ENCODE measurements around the gene PCDH17.

The PCDH17 gene

GRCh38 chr13:57724486-57725272 lies 93.1 kb downstream of the PCDH17 start:
- no peak for DNase-seq (ENCODE audit: low spot score)

GRCh38 chr13:57725480-57725879 lies 93.9 kb downstream of the PCDH17 start:
- no peak for DNase-seq (ENCODE audit: low spot score)

- no peak for DNase-seq (ENCODE audit: low spot score)
These were observed 95.4 kb downstream of the PCDH17 start for GRCh38 chr13:57726981-57727380.

GRCh38 chr13:57734306-57734705 lies 102.8 kb downstream of the PCDH17 start:
- DNase-seq (ENCODE audit: low spot score) = no peak

GRCh38 chr13:57739089-57739488 lies 107.5 kb downstream of the PCDH17 start:
- no peak for DNase-seq (ENCODE audit: low spot score)

GRCh38 chr13:57739543-57740190 lies 108.1 kb downstream of the PCDH17 start:
- no peak for DNase-seq (ENCODE audit: low spot score)

GRCh38 chr13:57740719-57741118 lies 109.2 kb downstream of the PCDH17 start:
- DNase-seq (ENCODE audit: low spot score) = no peak

GRCh38 chr13:57748096-57748495 lies 116.6 kb downstream of the PCDH17 start:
- no peak for DNase-seq (ENCODE audit: low spot score)

- no peak for DNase-seq (ENCODE audit: low spot score)
These were observed 129.4 kb downstream of the PCDH17 start for GRCh38 chr13:57760951-57761350.

- no peak for DNase-seq (ENCODE audit: low spot score)
These were observed 132.1 kb downstream of the PCDH17 start for GRCh38 chr13:57763689-57764088.

All from SK-N-DZ (cell line).